Osteocyte (in vitro differentiated cells): ENCODE measurements around the gene CBL. TPM values are rescaled to one million over a fixed set of nuclear protein-coding genes. Genes with fewer than 3 reads are reported as not detected.

Source experiments
- DNase-seq: peaks from one replicate; pipeline ENCODE4 v3.0.0; 2021; ENCODE audit warnings: mixed read lengths; ENCODE audit not compliant: unreplicated experiment; ENCODE audit errors: extremely low spot score
- H3K27ac Mint-ChIP-seq: one replicate; pipeline ENCODE4 v1.8.0; 2021; ENCODE audit warnings: mild to moderate bottlenecking, mixed read lengths; ENCODE audit not compliant: unreplicated experiment
- H3K27me3 Mint-ChIP-seq: one replicate; pipeline ENCODE4 v1.8.0; 2021; ENCODE audit warnings: mixed read lengths; ENCODE audit not compliant: unreplicated experiment
- H3K36me3 Mint-ChIP-seq: one replicate; pipeline ENCODE4 v1.8.0; 2021; ENCODE audit warnings: mixed read lengths; ENCODE audit not compliant: unreplicated experiment
- H3K4me1 Mint-ChIP-seq: one replicate; pipeline ENCODE4 v1.8.0; 2021; ENCODE audit warnings: mixed read lengths; ENCODE audit not compliant: unreplicated experiment
- H3K4me3 Mint-ChIP-seq: one replicate; pipeline ENCODE4 v1.8.0; 2021; ENCODE audit warnings: mild to moderate bottlenecking, moderate library complexity, mixed read lengths; ENCODE audit not compliant: unreplicated experiment
- H3K9me3 Mint-ChIP-seq: one replicate; pipeline ENCODE4 v1.8.0; 2021; ENCODE audit warnings: mixed read lengths; ENCODE audit not compliant: unreplicated experiment
- total RNA-seq: library from RNA; stranded (reverse); gene quantifications from 2 replicates; pipeline ENCODE4 v1.2.1, GENCODE V29; 2021
- TF ChIP-seq, protein P1 (sequence below): fragments of 200-600 bp; sonication (generic); IDR thresholded peaks from 2 replicates; pipeline ENCODE4 v1.5.0; 2021; ENCODE audit warnings: antibody characterized with exemption, mild to moderate bottlenecking, moderate library complexity

Gene CBL
- total RNA-seq, 1 donor from 2014 or later, result 20.8 TPM

DNA sequence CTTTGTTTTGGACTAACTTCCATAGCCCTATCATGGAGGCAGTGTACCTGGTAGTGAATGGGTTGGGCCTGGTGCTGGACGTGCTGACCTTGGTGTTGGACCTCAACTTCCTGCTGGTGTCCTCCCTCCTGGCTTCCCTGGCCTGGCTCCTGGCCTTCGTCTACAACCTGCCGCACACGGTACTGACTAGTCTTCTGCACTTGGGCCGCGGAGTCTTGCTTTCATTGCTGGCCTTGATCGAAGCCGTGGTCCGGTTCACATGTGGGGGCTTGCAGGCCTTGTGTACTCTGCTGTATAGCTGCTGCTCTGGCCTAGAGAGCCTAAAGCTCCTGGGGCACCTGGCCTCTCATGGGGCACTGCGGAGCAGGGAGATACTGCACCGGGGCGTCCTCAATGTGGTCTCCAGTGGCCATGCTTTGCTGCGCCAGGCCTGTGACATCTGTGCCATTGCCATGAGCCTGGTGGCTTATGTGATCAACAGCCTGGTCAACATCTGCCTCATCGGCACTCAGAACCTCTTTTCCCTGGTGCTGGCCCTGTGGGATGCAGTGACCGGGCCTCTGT lies 129.0 kb downstream of the CBL start:
- Mint-ChIP-seq H3K27ac (peak overlapping the region; percentile 94), H3K9me3 (no peaks in the 10 kb centered on the region), H3K4me1 (peaks cover 44% of the 10 kb centered on the region), H3K4me3 (peak overlapping the region; percentile 99), H3K36me3 (no peaks in the 10 kb centered on the region), H3K27me3 (peaks cover 8% of the 10 kb centered on the region)
- no peak for DNase-seq
- TF ChIP-seq, protein P1, sequence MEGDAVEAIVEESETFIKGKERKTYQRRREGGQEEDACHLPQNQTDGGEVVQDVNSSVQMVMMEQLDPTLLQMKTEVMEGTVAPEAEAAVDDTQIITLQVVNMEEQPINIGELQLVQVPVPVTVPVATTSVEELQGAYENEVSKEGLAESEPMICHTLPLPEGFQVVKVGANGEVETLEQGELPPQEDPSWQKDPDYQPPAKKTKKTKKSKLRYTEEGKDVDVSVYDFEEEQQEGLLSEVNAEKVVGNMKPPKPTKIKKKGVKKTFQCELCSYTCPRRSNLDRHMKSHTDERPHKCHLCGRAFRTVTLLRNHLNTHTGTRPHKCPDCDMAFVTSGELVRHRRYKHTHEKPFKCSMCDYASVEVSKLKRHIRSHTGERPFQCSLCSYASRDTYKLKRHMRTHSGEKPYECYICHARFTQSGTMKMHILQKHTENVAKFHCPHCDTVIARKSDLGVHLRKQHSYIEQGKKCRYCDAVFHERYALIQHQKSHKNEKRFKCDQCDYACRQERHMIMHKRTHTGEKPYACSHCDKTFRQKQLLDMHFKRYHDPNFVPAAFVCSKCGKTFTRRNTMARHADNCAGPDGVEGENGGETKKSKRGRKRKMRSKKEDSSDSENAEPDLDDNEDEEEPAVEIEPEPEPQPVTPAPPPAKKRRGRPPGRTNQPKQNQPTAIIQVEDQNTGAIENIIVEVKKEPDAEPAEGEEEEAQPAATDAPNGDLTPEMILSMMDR, result no peak

DNA sequence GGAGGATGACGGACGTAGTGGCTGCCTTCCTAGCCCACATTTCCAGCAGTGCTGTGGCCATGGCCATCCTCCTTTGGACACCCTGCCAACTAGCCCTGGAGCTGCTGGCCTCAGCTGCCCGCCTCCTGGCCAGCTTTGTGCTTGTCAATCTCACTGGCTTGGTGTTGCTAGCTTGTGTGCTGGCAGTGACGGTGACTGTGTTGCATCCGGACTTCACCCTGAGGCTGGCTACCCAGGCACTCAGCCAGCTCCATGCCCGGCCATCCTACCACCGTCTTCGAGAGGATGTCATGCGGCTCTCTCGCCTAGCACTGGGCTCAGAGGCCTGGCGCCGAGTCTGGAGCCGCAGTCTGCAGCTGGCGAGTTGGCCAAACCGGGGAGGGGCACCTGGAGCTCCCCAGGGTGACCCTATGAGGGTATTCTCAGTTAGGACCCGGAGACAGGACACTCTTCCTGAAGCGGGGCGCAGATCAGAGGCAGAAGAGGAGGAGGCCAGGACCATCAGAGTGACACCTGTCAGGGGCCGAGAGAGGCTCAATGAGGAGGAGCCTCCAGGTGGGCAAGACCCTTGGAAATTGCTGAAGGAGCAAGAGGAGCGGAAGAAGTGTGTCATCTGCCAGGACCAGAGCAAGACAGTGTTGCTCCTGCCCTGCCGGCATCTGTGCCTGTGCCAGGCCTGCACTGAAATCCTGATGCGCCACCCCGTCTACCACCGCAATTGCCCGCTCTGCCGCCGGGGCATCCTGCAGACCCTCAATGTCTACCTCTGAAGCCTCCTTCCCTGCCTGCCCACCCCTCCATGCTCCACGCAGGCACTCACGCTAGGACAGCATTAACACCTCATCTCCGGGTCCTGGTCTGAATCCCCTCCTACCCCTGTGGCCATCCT lies 129.8 kb downstream of the CBL start:
- H3K4me1 Mint-ChIP-seq, result peaks cover 47% of the 10 kb centered on the region
- peaks cover 2% of the 10 kb centered on the region for H3K27me3 Mint-ChIP-seq
- TF ChIP-seq, protein P1, result no peak
- DNase-seq, result no peak
- peak overlapping the region; percentile 27 for H3K27ac Mint-ChIP-seq
- no peaks in the 10 kb centered on the region for H3K9me3 Mint-ChIP-seq
- peak overlapping the region; percentile 99 for H3K4me3 Mint-ChIP-seq
- H3K36me3 Mint-ChIP-seq, result no peaks in the 10 kb centered on the region

DNA sequence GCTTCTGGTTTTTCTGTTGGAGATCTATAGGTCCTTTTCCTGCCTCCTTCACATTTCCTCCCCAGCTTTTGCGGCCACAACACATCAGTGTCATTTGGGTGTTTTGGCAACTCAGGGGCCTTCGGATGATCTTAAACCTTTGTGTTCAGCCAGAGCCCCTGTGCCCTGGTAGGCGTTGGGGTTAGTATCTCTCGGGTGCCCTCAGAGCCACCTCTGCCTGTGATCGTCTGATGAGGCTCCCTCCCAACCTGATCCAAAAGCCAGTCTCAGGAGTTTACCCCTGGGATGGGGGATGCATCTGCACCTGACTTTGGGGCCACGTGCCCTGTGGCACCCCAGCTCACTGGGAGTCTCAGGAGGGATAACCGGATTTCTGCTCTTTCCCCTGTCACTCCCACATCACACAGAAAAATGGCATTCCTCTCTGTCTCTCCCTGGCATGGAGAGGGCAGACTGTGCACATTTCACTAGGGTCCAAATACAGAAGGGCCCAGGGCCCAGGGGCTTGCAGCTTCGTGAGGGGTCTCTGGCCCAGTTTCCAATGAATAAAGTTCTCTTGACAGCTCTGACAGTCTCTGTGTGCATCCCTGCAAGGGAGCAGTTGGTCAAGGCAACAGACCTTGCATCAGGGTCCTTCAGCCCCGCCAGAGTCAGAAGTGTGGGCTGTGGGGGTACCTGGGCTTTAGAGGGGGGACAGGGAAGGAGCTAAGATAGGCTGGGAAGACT lies 130.8 kb downstream of the CBL start:
- Mint-ChIP-seq H3K9me3 (no peaks in the 10 kb centered on the region), H3K27ac (peak overlapping the region; percentile 7), H3K27me3 (peaks cover 5% of the 10 kb centered on the region), H3K4me3 (peak overlapping the region; percentile 99), H3K4me1 (peaks cover 48% of the 10 kb centered on the region), H3K36me3 (no peaks in the 10 kb centered on the region)
- TF ChIP-seq, protein P1, result no peak
- no peak for DNase-seq

DNA sequence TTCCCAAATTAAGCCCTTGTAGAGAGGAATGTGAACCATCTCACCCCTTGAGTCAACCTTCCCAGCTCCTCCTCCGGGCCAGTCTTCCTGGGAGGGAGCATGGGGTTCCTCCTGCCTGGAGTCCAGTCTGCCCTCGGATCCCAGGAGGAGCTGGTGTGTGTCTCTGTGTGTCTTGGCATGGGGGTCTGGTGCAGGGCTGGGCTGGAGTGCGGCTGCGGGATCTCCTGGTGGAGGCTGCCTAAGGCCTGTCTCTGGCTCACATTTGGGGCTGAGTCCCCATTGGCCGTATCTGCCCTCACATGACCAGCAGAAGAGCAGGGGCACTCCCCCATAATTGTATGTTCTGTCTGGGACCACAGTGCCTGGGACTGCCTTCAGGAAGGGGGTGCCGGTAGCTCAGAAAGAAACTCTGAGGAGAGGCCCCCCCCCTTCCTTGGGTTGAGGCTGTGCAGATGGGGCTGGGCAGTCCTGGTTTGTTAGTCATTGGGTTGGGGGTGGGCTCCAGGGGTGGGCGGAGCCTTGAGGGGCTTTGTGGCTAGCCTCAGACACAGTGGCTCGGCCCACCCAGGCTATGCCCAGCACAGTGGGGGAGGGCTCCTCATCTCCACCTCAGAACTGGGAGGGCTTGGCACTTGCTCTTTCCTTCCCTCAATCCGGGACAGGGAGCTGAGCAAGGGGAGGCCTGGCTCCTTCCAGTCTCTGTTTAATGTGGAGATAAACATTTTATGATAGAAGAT lies 131.6 kb downstream of the CBL start:
- no peaks in the 10 kb centered on the region for H3K36me3 Mint-ChIP-seq
- DNase-seq, result no peak
- peak overlapping the region; percentile 35 for H3K4me3 Mint-ChIP-seq
- H3K4me1 Mint-ChIP-seq, result peaks cover 48% of the 10 kb centered on the region
- no peaks in the 10 kb centered on the region for H3K9me3 Mint-ChIP-seq
- peaks cover 5% of the 10 kb centered on the region for H3K27me3 Mint-ChIP-seq
- TF ChIP-seq, protein P1, result no peak
- H3K27ac Mint-ChIP-seq, result peak overlapping the region; percentile 50
